HEK293T (cell line): ENCODE results near the gene SMIM7.

Experiments
- BHLHE40 ChIP-seq: fragments of 450-650 bp; IDR thresholded peaks from 2 replicates; pipeline ENCODE4 v1.6.1; 2016; ENCODE audit warnings: mild to moderate bottlenecking, moderate library complexity, borderline replicate concordance
- FOXK2 ChIP-seq: fragments of 450-650 bp; IDR thresholded peaks from 2 replicates; pipeline ENCODE4 v1.6.1; 2016; ENCODE audit warnings: mild to moderate bottlenecking
- LEF1 ChIP-seq: fragments of 450-650 bp; IDR thresholded peaks from 2 replicates; pipeline ENCODE4 v1.6.1; 2017; ENCODE audit warnings: mild to moderate bottlenecking, borderline replicate concordance
- SP1 ChIP-seq: fragments of 450-650 bp; IDR thresholded peaks from 2 replicates; pipeline ENCODE4 v1.6.1; 2017
- SUZ12 ChIP-seq: fragments of 450-650 bp; IDR thresholded peaks from 2 replicates; pipeline ENCODE4 v1.6.1; 2016; ENCODE audit warnings: mild to moderate bottlenecking
- TARDBP ChIP-seq: fragments of 450-650 bp; IDR thresholded peaks from 2 replicates; pipeline ENCODE4 v1.6.1; 2016

GRCh38 chr19:16657384-16657783 is 2.6 kb downstream of the SMIM7 start:
- TF ChIP-seq TARDBP (no peak), SUZ12 (no peak), BHLHE40 (no peak), FOXK2 (no peak), LEF1 (no peak), SP1 (no peak)
